ENCODE measurements around the gene MOGAT3. TPM values are rescaled to one million over a fixed set of nuclear protein-coding genes. Genes with fewer than 3 reads are reported as not detected.

Gene MOGAT3
- not detected in 2 replicates for total RNA-seq

GRCh38 chr7:101200862-101201599 lies at the start of gene MOGAT3:
TSS of gene MOGAT3 (minus strand) at chr7:101201036. CDS start at chr7:101200854, 182 bp downstream.

GRCh38 chr7:101244375-101245146 lies 43.7 kb upstream of the MOGAT3 start, which contains the start of gene FIS1:
TSS of gene FIS1 (minus strand) at chr7:101245081. CDS start at chr7:101245004, 77 bp downstream.

GRCh38 chr7:101237206-101238067 lies 36.6 kb upstream of the MOGAT3 start, which contains the start of gene CLDN15:
TSS of gene CLDN15 (minus strand) at chr7:101237802. CDS start at chr7:101237581, 221 bp downstream.

GRCh38 chr7:101217388-101218235 lies 16.8 kb upstream of the MOGAT3 start, which contains the start of the genes PLOD3 and ZNHIT1:
TSS of gene PLOD3 (minus strand) at chr7:101217581. CDS start at chr7:101217274, 307 bp downstream.
TSS of gene ZNHIT1 (plus strand) at chr7:101218165. CDS start at chr7:101218196, 31 bp downstream.

GRCh38 chr7:101180130-101180755 lies 20.6 kb downstream of the MOGAT3 start, which contains the start of gene NAT16:
TSS of gene NAT16 (minus strand) at chr7:101180293. CDS start at chr7:101174807, 5,486 bp downstream.

GRCh38 chr7:101165075-101165957 lies 35.5 kb downstream of the MOGAT3 start, which contains the start of gene VGF:
TSS of gene VGF (minus strand) at chr7:101165569. CDS start at chr7:101164843, 726 bp downstream.

GRCh38 chr7:101153969-101154692 lies 46.7 kb downstream of the MOGAT3 start, which contains the start of gene AP1S1:
TSS of gene AP1S1 (plus strand) at chr7:101154476. CDS start at chr7:101154515, 39 bp downstream.

Other genes with a start within 250 kb of the MOGAT3 start
- gene MUC12, start 231.5 kb downstream of the MOGAT3 start, total RNA-seq, result not detected in 2 replicates
- gene MUC17, start 181.0 kb downstream of the MOGAT3 start, total RNA-seq, result not detected in 2 replicates
- gene TRIM56, start 115.6 kb downstream of the MOGAT3 start, total RNA-seq, result 6.5 and 17.5 TPM in 2 replicates
- 1,622 and 2,149 TPM in 2 replicates for gene SERPINE1, start 73.9 kb downstream of the MOGAT3 start, total RNA-seq
- gene AP1S1, start 46.6 kb downstream of the MOGAT3 start, total RNA-seq, result 189 and 211 TPM in 2 replicates
- gene VGF, start 35.5 kb downstream of the MOGAT3 start, total RNA-seq, result 0.32 and 1.1 TPM in 2 replicates
- not detected in 2 replicates for gene NAT16, start 20.7 kb downstream of the MOGAT3 start, total RNA-seq
- gene PLOD3, start 16.5 kb upstream of the MOGAT3 start, total RNA-seq, result 51.0 and 53.2 TPM in 2 replicates
- 109 and 149 TPM in 2 replicates for gene ZNHIT1, start 17.1 kb upstream of the MOGAT3 start, total RNA-seq
- gene CLDN15, start 36.8 kb upstream of the MOGAT3 start, total RNA-seq, result 1.3 and 2.9 TPM in 2 replicates
- gene FIS1, start 44.0 kb upstream of the MOGAT3 start, total RNA-seq, result 336 and 410 TPM in 2 replicates
- gene IFT22, start 120.8 kb upstream of the MOGAT3 start, total RNA-seq, result 17.9 and 26.1 TPM in 2 replicates
- not detected in 2 replicates for gene COL26A1, start 161.8 kb upstream of the MOGAT3 start, total RNA-seq

Data from epithelial cell of umbilical artery (primary cell).